ENCODE data around the gene DROSHA. TPM values are rescaled to one million over a fixed set of nuclear protein-coding genes. Genes with fewer than 3 reads are reported as not detected.

Gene DROSHA
- total and polyA plus RNA-seq, 2 of the 8 experiments (the other 6 are each of a cell fraction or from before 2014, with no cell fraction given) = 65.9 to 122 TPM

DNA sequence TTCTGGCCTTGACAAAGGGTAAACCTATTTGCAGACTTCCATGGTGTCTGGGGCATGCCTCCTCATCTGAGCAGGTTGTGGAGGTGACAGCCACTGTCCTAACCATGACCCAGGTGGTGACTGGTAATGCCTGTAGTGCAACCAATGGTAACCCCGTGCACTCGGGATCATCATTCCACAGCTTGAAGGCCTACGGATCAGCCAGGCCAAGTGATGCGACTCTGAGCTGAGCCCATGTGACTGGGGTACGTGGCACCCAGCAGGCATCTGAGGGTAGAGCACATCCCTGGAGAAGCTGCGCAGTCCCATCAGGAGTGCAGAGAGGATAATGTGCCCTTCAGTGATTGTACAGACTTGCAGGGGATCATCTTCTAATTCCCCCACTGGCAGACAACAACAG, 35.0 kb downstream of the DROSHA start:
- no peaks in the 10 kb centered on the region for H3K79me1 ChIP-seq (ENCODE audit: low read depth, low read length)
- FAIRE-seq = no peak
- POLR2A ChIA-PET (ENCODE audit: partially characterized antibody) = interaction anchor here (0.9 kb wide), 1 partner anchor 35 kb away, joined by 4 read pairs; the partner anchor contains the start of genes C5orf22 and DROSHA
- TF ChIP-seq YY1 (IDR thresholded peaks at IDR 0.05; ENCODE audit: low read depth, low read length) = no peak
- no peak for TF ChIP-seq RNF2 (IDR thresholded peaks at IDR 0.05; ENCODE audit: borderline replicate concordance, low read depth, low read length, missing control alignments, poor library complexity, severe bottlenecking)
- TF ChIP-seq, protein P1, sequence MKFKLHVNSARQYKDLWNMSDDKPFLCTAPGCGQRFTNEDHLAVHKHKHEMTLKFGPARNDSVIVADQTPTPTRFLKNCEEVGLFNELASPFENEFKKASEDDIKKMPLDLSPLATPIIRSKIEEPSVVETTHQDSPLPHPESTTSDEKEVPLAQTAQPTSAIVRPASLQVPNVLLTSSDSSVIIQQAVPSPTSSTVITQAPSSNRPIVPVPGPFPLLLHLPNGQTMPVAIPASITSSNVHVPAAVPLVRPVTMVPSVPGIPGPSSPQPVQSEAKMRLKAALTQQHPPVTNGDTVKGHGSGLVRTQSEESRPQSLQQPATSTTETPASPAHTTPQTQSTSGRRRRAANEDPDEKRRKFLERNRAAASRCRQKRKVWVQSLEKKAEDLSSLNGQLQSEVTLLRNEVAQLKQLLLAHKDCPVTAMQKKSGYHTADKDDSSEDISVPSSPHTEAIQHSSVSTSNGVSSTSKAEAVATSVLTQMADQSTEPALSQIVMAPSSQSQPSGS (IDR thresholded peaks at IDR 0.05; ENCODE audit: low read length) = no peak
- TF ChIP-seq POLR2AphosphoS5 (IDR thresholded peaks at IDR 0.05; ENCODE audit: low read depth, low read length) = no peak
- no peak for TF ChIP-seq SAP30 (IDR thresholded peaks at IDR 0.05; ENCODE audit: insufficient read depth, insufficient replicate concordance, low read length)
- no peak for TF ChIP-seq JUND (IDR thresholded peaks at IDR 0.05; ENCODE audit: low read length)
- no peak for TF ChIP-seq RFX5 (IDR thresholded peaks at IDR 0.05; ENCODE audit: borderline replicate concordance, low read depth, low read length)
- TF ChIP-seq, protein P2, sequence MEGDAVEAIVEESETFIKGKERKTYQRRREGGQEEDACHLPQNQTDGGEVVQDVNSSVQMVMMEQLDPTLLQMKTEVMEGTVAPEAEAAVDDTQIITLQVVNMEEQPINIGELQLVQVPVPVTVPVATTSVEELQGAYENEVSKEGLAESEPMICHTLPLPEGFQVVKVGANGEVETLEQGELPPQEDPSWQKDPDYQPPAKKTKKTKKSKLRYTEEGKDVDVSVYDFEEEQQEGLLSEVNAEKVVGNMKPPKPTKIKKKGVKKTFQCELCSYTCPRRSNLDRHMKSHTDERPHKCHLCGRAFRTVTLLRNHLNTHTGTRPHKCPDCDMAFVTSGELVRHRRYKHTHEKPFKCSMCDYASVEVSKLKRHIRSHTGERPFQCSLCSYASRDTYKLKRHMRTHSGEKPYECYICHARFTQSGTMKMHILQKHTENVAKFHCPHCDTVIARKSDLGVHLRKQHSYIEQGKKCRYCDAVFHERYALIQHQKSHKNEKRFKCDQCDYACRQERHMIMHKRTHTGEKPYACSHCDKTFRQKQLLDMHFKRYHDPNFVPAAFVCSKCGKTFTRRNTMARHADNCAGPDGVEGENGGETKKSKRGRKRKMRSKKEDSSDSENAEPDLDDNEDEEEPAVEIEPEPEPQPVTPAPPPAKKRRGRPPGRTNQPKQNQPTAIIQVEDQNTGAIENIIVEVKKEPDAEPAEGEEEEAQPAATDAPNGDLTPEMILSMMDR (IDR thresholded peaks at IDR 0.05; ENCODE audit: control extremely low read depth in 1 of 3, insufficient read depth in 1 of 3, low read depth in 1 of 3, low read length in 3 of 3) = no peak
- no peak for TF ChIP-seq POU5F1 (IDR thresholded peaks at IDR 0.05; ENCODE audit: low read depth, low read length)

More for the DNA sequence above, 35.0 kb downstream of the DROSHA start:
- Histone ChIP-seq H3K4ac (replicated peaks; ENCODE audit: insufficient read length, low read depth, low read length) (no peak overlapping the region), H4K8ac (ENCODE audit: extremely low read depth, insufficient read depth, low read length) (no peak overlapping the region), H3K4me2 (ENCODE audit: insufficient read depth in 1 of 2, low read depth in 2 of 2, low read length in 2 of 2) (no peak overlapping the region), H3K36me3 (ENCODE audit: control insufficient read depth in 2 of 4, insufficient read depth in 4 of 4, low read length in 3 of 4) (peaks cover 10 to 74% (median 54%) of the 10 kb centered on the region in 4 experiments; a peak in 7 of 8 replicates), H2AK5ac (ENCODE audit: low read depth, low read length) (no peak overlapping the region), H3K4me3 (ENCODE audit: extremely low read depth in 1 of 4, insufficient read depth in 2 of 4, low read depth in 3 of 4, low read length in 4 of 4) (no peak overlapping the region), H3K27ac (ENCODE audit: low read depth, low read length) (no peak overlapping the region), H3K23ac (ENCODE audit: insufficient read length) (no peak overlapping the region), H2BK12ac (ENCODE audit: low read depth, low read length) (no peak overlapping the region), H4K91ac (replicated peaks; ENCODE audit: insufficient read length, low read length) (no peak overlapping the region), H2BK15ac (ENCODE audit: low read length) (no peak overlapping the region), H3K23me2 (ENCODE audit: low read depth, low read length) (no peaks in the 10 kb centered on the region; the same call in 1 of the 2 replicates), H4K5ac (ENCODE audit: insufficient read length, low read depth, low read length) (no peak overlapping the region), H3K79me2 (ENCODE audit: control insufficient read depth in 1 of 2, insufficient read depth in 2 of 2, low read length in 2 of 2) (no peaks in the 10 kb centered on the region), H2BK5ac (ENCODE audit: low read depth, low read length) (no peak overlapping the region), H3K9ac (replicated peaks in 1 of 4; ENCODE audit: extremely low read depth in 1 of 4, low read depth in 3 of 4, low read length in 3 of 4) (no peak overlapping the region), H3K56ac (replicated peaks; ENCODE audit: insufficient read length, low read depth, low read length) (no peak overlapping the region), H3K14ac (ENCODE audit: insufficient read length) (no peak overlapping the region), H3K18ac (ENCODE audit: extremely low read depth, low read length) (no peak overlapping the region), H3K9me3 (ENCODE audit: insufficient read depth in 2 of 2, low read depth in 1 of 2, low read length in 1 of 2) (no peaks in the 10 kb centered on the region), H2AFZ (ENCODE audit: low read length) (no peak overlapping the region), H2BK20ac (ENCODE audit: low read length) (no peak overlapping the region), H3K27me3 (replicated peaks in 1 of 4; ENCODE audit: control insufficient read depth in 3 of 4, extremely low read depth in 1 of 4, insufficient read depth in 3 of 4, low read length in 3 of 4) (no peaks in the 10 kb centered on the region), H3K4me1 (replicated peaks in 1 of 4; ENCODE audit: control insufficient read depth in 3 of 4, insufficient read depth in 4 of 4, low read length in 3 of 4) (peaks cover 0 to 4% (median 0%) of the 10 kb centered on the region in 4 experiments; a peak in 1 of 7 replicates), H2BK120ac (replicated peaks; ENCODE audit: low read depth, low read length) (no peak overlapping the region), H4K20me1 (replicated peaks in 1 of 2; ENCODE audit: control insufficient read depth in 1 of 2, insufficient read depth in 2 of 2, low read length in 2 of 2) (peaks cover 0 to 6% of the 10 kb centered on the region in 2 experiments)
- CTCF ChIA-PET (ENCODE audit: partially characterized antibody) = interaction anchor here (0.6 to 1.0 kb wide), 2 partner anchors 41 to 95 kb away, joined by 3 to 4 read pairs; no protein-coding TSS in a partner anchor
- DNase-seq (ENCODE audit: low read depth in 1 of 2, low spot score in 2 of 2) = no peak
- WGBS, 2 experiments (ENCODE audit: extremely low coverage in 1 of 2, insufficient coverage in 1 of 2, insufficient read length in 1 of 2, insufficient replicate concordance in 2 of 2, low coverage in 1 of 2, low lambda C conversion rate in 2 of 2, missing lambda C conversion rate in 1 of 2) = 94% methylated on average over 6 of the region's 6 CpGs; no CpG with 5 or more reads in 1 of the 2 experiments

All from H1 (cell line).